ENCODE results near the gene METTL1.
"Not testable (repeated sequence)": the region's sequence is repeated elsewhere in the genome, so short reads cannot be mapped to it uniquely, and the experiment has no call there.

Gene METTL1

GRCh38 chr12:57721846-57722608, 49.9 kb downstream of the METTL1 start:
- DNase-seq, result not testable (repeated sequence)

GRCh38 chr12:57720606-57721595, 51.0 kb downstream of the METTL1 start:
- DNase-seq, result no peak

- DNase-seq, result no peak
Measured at GRCh38 chr12:57719777-57720605, 51.9 kb downstream of the METTL1 start.

GRCh38 chr12:57718641-57719528, 53.0 kb downstream of the METTL1 start:
- no peak for DNase-seq
